ENCODE results near the gene GPN2.

GRCh38 chr1:26832249-26832960 lies 57.7 kb downstream of the GPN2 start:
- TF ChIP-seq CTCF (conservative IDR thresholded peaks at IDR 0.05; ENCODE audit: low read length) (no peak), EZH2phosphoT487 (IDR thresholded peaks at IDR 0.05; ENCODE audit: borderline replicate concordance, low read depth, low read length) (no peak)
